Upper lobe of left lung (tissue), 6 donors: ENCODE measurements around the gene NELFE. TPM values are rescaled to one million over a fixed set of nuclear protein-coding genes. Genes with fewer than 3 reads are reported as not detected.

ENCODE experiments used
- ATAC-seq, 2 donors: fragments of 200-7000 bp; cut with Tn5 transposase; one replicate each; pipeline ENCODE4 v1.9.1; 2022; ENCODE audit warnings: mild to moderate bottlenecking in 2 of 2, moderate library complexity in 2 of 2; ENCODE audit not compliant: low FRiP score in 2 of 2
- DNase-seq, 2 donors: peaks; one replicate each; pipeline ENCODE4 v3.0.0-alpha.2; 2019 to 2020
- H3K27ac ChIP-seq, 4 donors: fragments of 200-600 bp; sonication (generic); one replicate each; pipeline ENCODE4 v1.5.1; 2016 to 2019
- H3K27me3 ChIP-seq, 4 donors: fragments of 200-600 bp; sonication (generic); one replicate each; pipeline ENCODE4 v1.5.1; 2017 to 2019
- H3K36me3 ChIP-seq, 4 donors: fragments of 200-600 bp; sonication (generic); one replicate each; pipeline ENCODE4 v1.5.1; 2016 to 2019
- H3K4me1 ChIP-seq, 4 donors: fragments of 200-600 bp; sonication (generic); one replicate each; pipeline ENCODE4 v1.5.1; 2018 to 2019
- H3K4me3 ChIP-seq, 4 donors: fragments of 200-600 bp; sonication (generic); one replicate each; pipeline ENCODE4 v1.5.1; 2017 to 2019; ENCODE audit warnings: mild to moderate bottlenecking in 2 of 4, moderate library complexity in 1 of 4
- H3K9me3 ChIP-seq, 4 donors: fragments of 200-600 bp; sonication (generic); one replicate each; pipeline ENCODE4 v1.5.1; 2018 to 2019
- EP300 ChIP-seq, 4 donors: sonication (generic); formaldehyde crosslinking; IDR thresholded peaks; one replicate each; pipeline ENCODE4 v1.5.1; 2017; ENCODE audit warnings: antibody characterized with exemption in 4 of 4, control low read depth in 2 of 4
- POLR2A ChIP-seq, 4 donors: fragments of 450-650 bp; IDR thresholded peaks; one replicate each; pipeline ENCODE4 v1.5.1; 2016 to 2017; ENCODE audit warnings: antibody characterized with exemption in 4 of 4, mild to moderate bottlenecking in 2 of 4
- POLR2AphosphoS5 ChIP-seq, 2 donors: sonication (generic); formaldehyde crosslinking; IDR thresholded peaks; one replicate each; pipeline ENCODE4 v1.5.1; 2017; ENCODE audit warnings: antibody characterized with exemption in 2 of 2
- WGBS, 2 donors: methylation state at CpG; one replicate each; pipeline ENCODE4 v1.1.5; 2017 to 2018; 5-methylcytosine and 5-hydroxymethylcytosine counted together
- total RNA-seq, 6 donors: library from RNA; depleted of rRNA in 4 of 6; stranded (reverse); fragments of >200 nt in 4 of 6; gene quantifications; one replicate each; pipeline versions ENCODE4 v1.1.0 to v1.2.1, GENCODE V29; 2016 to 2021
- TF ChIP-seq, protein P1 (sequence below), 6 experiments: fragments of 450-650 bp in 4 of 6; fragments of 200-600 bp in 2 of 6; sonication (generic) in 2 of 6; IDR thresholded peaks; one replicate each; pipeline ENCODE4 v1.5.1; 2016 to 2019; ENCODE audit warnings: antibody characterized with exemption in 6 of 6
- donor health status: DM: no; HTN: no; CAD: no; lungs with moderate emphysema.
- donor health status: DM: no; HTN: yes; CAD: no; lungs with severe emphysema.

NELFE gene
- total RNA-seq, 6 donors from 2014 or later: 42.8 to 84.2 (median 63.0) TPM

DNA sequence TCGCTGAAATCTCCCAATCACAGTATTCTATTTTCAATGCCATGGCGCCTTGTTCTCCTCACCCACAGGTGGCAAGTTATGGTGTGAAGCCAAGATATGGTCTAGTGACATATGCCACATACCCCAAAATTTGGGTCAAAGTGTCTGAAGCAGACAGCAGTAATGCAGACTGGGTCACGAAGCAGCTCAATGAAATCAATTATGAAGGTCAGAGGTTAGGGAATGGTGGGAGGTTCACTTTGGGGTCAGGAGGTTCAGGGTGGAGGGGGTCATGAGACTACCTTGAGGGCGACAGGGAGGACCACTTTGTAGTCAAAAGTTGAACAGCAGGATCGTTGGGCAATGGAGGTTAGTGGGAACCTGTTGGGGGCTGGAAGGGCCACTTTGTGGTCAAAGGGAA is 10.5 kb downstream of the NELFE start:
- H3K4me1 ChIP-seq: peaks cover 17 to 28% (median 23%) of the 10 kb centered on the region in 4 donors
- WGBS, 2 donors: 82 to 83% methylated on average over 5 of the region's 5 CpGs
- DNase-seq (no peak), ATAC-seq (no peak)
- no peaks in the 10 kb centered on the region for H3K9me3 ChIP-seq
- TF ChIP-seq POLR2AphosphoS5 (IDR thresholded peaks at IDR 0.05) (no peak), EP300 (IDR thresholded peaks at IDR 0.05) (no peak), POLR2A (IDR thresholded peaks at IDR 0.05) (no peak)
- TF ChIP-seq, protein P1, sequence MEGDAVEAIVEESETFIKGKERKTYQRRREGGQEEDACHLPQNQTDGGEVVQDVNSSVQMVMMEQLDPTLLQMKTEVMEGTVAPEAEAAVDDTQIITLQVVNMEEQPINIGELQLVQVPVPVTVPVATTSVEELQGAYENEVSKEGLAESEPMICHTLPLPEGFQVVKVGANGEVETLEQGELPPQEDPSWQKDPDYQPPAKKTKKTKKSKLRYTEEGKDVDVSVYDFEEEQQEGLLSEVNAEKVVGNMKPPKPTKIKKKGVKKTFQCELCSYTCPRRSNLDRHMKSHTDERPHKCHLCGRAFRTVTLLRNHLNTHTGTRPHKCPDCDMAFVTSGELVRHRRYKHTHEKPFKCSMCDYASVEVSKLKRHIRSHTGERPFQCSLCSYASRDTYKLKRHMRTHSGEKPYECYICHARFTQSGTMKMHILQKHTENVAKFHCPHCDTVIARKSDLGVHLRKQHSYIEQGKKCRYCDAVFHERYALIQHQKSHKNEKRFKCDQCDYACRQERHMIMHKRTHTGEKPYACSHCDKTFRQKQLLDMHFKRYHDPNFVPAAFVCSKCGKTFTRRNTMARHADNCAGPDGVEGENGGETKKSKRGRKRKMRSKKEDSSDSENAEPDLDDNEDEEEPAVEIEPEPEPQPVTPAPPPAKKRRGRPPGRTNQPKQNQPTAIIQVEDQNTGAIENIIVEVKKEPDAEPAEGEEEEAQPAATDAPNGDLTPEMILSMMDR (IDR thresholded peaks at IDR 0.05): no peak
- H3K36me3 ChIP-seq: peaks cover 0 to 45% (median 34%) of the 10 kb centered on the region in 4 donors
- H3K4me3 ChIP-seq: no peak overlapping the region
- peak overlapping the region in 1 of 4 donors; percentile 37 for H3K27ac ChIP-seq
- no peaks in the 10 kb centered on the region for H3K27me3 ChIP-seq

GRCh38 chr6:31947864-31948263 is 10.9 kb downstream of the NELFE start:
- WGBS, 2 donors: 92 to 96% methylated on average over 4 of the region's 4 CpGs
- no peak overlapping the region for H3K27ac ChIP-seq
- ATAC-seq: no peak
- no peaks in the 10 kb centered on the region for H3K9me3 ChIP-seq
- TF ChIP-seq POLR2A (IDR thresholded peaks at IDR 0.05) (no peak), EP300 (IDR thresholded peaks at IDR 0.05) (no peak), POLR2AphosphoS5 (IDR thresholded peaks at IDR 0.05) (no peak)
- TF ChIP-seq, protein P1 (IDR thresholded peaks at IDR 0.05): no peak
- H3K4me3 ChIP-seq: no peak overlapping the region
- peaks cover 17 to 28% (median 23%) of the 10 kb centered on the region in 4 donors for H3K4me1 ChIP-seq
- DNase-seq: no peak
- peaks cover 0 to 44% (median 33%) of the 10 kb centered on the region in 4 donors for H3K36me3 ChIP-seq
- no peaks in the 10 kb centered on the region for H3K27me3 ChIP-seq

GRCh38 chr6:31947070-31947675 is 11.6 kb downstream of the NELFE start:
- Histone ChIP-seq H3K4me1 (peaks cover 17 to 28% (median 22%) of the 10 kb centered on the region in 4 donors), H3K9me3 (no peaks in the 10 kb centered on the region), H3K4me3 (no peak overlapping the region), H3K27ac (no peak overlapping the region), H3K27me3 (no peaks in the 10 kb centered on the region), H3K36me3 (peaks cover 0 to 42% (median 29%) of the 10 kb centered on the region in 4 donors)
- DNase-seq (no peak), ATAC-seq (no peak)
- 85 to 90% methylated on average over 21 of the region's 24 CpGs for WGBS, 2 donors
- TF ChIP-seq POLR2AphosphoS5 (IDR thresholded peaks at IDR 0.05) (no peak), EP300 (IDR thresholded peaks at IDR 0.05) (no peak), POLR2A (IDR thresholded peaks at IDR 0.05) (no peak)
- TF ChIP-seq, protein P1 (IDR thresholded peaks at IDR 0.05): no peak

GRCh38 chr6:31946370-31946885 is 12.3 kb downstream of the NELFE start:
- H3K36me3 ChIP-seq: peaks cover 0 to 35% (median 22%) of the 10 kb centered on the region in 4 donors
- 81 to 82% methylated on average over 10 to 11 of the region's 11 CpGs for WGBS, 2 donors
- peaks cover 17 to 28% (median 21%) of the 10 kb centered on the region in 4 donors for H3K4me1 ChIP-seq
- DNase-seq (no peak), ATAC-seq (no peak)
- H3K4me3 ChIP-seq: peak overlapping the region in 3 of 4 donors; percentile 3 to 39 (median 26)
- no peaks in the 10 kb centered on the region for H3K27me3 ChIP-seq
- peak overlapping the region; percentile 76 to 90 (median 86) for H3K27ac ChIP-seq
- TF ChIP-seq POLR2A (IDR thresholded peaks at IDR 0.05) (no peak), POLR2AphosphoS5 (IDR thresholded peaks at IDR 0.05) (no peak), EP300 (IDR thresholded peaks at IDR 0.05) (no peak)
- TF ChIP-seq, protein P1 (IDR thresholded peaks at IDR 0.05): no peak
- no peaks in the 10 kb centered on the region for H3K9me3 ChIP-seq
